Mucosa of gallbladder (tissue), 1 donor: ENCODE results near the gene PYGB. TPM values are rescaled to one million over a fixed set of nuclear protein-coding genes. Genes with fewer than 3 reads are reported as not detected.

Source experiments
- DNase-seq: peaks from one replicate; pipeline ENCODE4 v3.0.0-alpha.2; 2020; ENCODE audit warnings: low spot score
- total RNA-seq: library from RNA; stranded (reverse); gene quantifications from one replicate; pipeline ENCODE4 v1.2.1, GENCODE V29; 2021
- donor health status: DM: no; HTN: no; CAD: no.

Gene PYGB
- total RNA-seq: 99.5 TPM

- peak; percentile 74 for DNase-seq
Measured at GRCh38 chr20:25247956-25248785, at the start of gene PYGB. Gene PYGB (plus strand): TSS chr20:25248085. CDS start chr20:25248179, 94 bp downstream.

- DNase-seq: no peak
Measured at GRCh38 chr20:25198663-25199383, 49.1 kb upstream of the PYGB start.

- DNase-seq: no peak
Measured at GRCh38 chr20:25199473-25200260, 48.2 kb upstream of the PYGB start.

- no peak for DNase-seq
Measured at GRCh38 chr20:25203089-25203488, 44.8 kb upstream of the PYGB start.

GRCh38 chr20:25203871-25204320 is 44.0 kb upstream of the PYGB start:
- no peak for DNase-seq

GRCh38 chr20:25204550-25205276 is 43.2 kb upstream of the PYGB start:
- DNase-seq: no peak

GRCh38 chr20:25205277-25206062 is 42.4 kb upstream of the PYGB start:
- no peak for DNase-seq

GRCh38 chr20:25206063-25206403 is 41.9 kb upstream of the PYGB start:
- DNase-seq: no peak

GRCh38 chr20:25206548-25206947 is 41.3 kb upstream of the PYGB start:
- DNase-seq: no peak

GRCh38 chr20:25207149-25207959 is 40.5 kb upstream of the PYGB start:
- DNase-seq: no peak

- no peak for DNase-seq
Measured at GRCh38 chr20:25207960-25208534, 39.8 kb upstream of the PYGB start.

GRCh38 chr20:25209400-25209799 is 38.5 kb upstream of the PYGB start:
- DNase-seq: no peak

GRCh38 chr20:25209911-25210310 is 38.0 kb upstream of the PYGB start:
- DNase-seq: no peak

- no peak for DNase-seq
Measured at GRCh38 chr20:25211273-25211672, 36.6 kb upstream of the PYGB start.

- DNase-seq: no peak
Measured at GRCh38 chr20:25212242-25212641, 35.6 kb upstream of the PYGB start.

- no peak for DNase-seq
Measured at GRCh38 chr20:25213566-25214425, 34.1 kb upstream of the PYGB start.

GRCh38 chr20:25214426-25214790 is 33.5 kb upstream of the PYGB start:
- DNase-seq: no peak

- DNase-seq: no peak
Measured at GRCh38 chr20:25214819-25215218, 33.1 kb upstream of the PYGB start.

- no peak for DNase-seq
Measured at GRCh38 chr20:25215521-25215920, 32.4 kb upstream of the PYGB start.
